PFSK-1 (cell line): ENCODE results near the gene MEST.

Source experiments
- POLR2AphosphoS5 ChIP-seq: IDR thresholded peaks from 2 replicates; pipeline ENCODE4 v1.6.1; 2012; ENCODE audit warnings: low read depth, mild to moderate bottlenecking, control low read depth, low read length, moderate library complexity
- REST ChIP-seq, 2 experiments: IDR thresholded peaks; 2 replicates each; pipeline versions ENCODE4 v1.6.1 to v1.8.0; 2011 to 2012; ENCODE audit warnings: low read depth in 2 of 2, low read length in 2 of 2, control low read depth in 1 of 2, inconsistent platforms in 1 of 2, mild to moderate bottlenecking in 1 of 2, moderate library complexity in 1 of 2; ENCODE audit not compliant: insufficient read depth in 1 of 2
- TAF1 ChIP-seq: IDR thresholded peaks from 2 replicates; pipeline ENCODE4 v1.6.1; 2012; ENCODE audit warnings: low read length, control low read depth, borderline replicate concordance; ENCODE audit not compliant: insufficient read depth

- TF ChIP-seq REST (IDR thresholded peaks at IDR 0.05; ENCODE audit: insufficient read depth in 1 of 2, low read depth in 2 of 2, low read length in 2 of 2) (no peak), POLR2AphosphoS5 (no peak), TAF1 (no peak)
These were observed 45.6 kb upstream of the MEST start for GRCh38 chr7:130446259-130446658.
